Stimulated activated naive CD8-positive, alpha-beta T cell treated with anti-CD3 and anti-CD28 coated beads, Interleukin-15, amount 100 ng/mL, for 72 hours (primary cell): Measurements from ENCODE around the gene ARPP19.
A peak's percentile ranks its signal among the peaks of the same experiment; 100 is the strongest.

Experiments used
- ATAC-seq: fragments of 150-1000 bp; cut with Tn5 transposase; 2 replicates; pipeline ENCODE4 v1.10.0; 2021; ENCODE audit warnings: mild to moderate bottlenecking, moderate library complexity
- DNase-seq, 2 donors: peaks; one replicate each; pipeline ENCODE4 v3.0.0; 2021 to 2022
- H3K27ac Mint-ChIP-seq, 2 donors: one replicate each; pipeline ENCODE4 v1.8.0; 2022; ENCODE audit warnings: mild to moderate bottlenecking in 2 of 2, mixed read lengths in 2 of 2, moderate library complexity in 2 of 2
- H3K27me3 Mint-ChIP-seq: one replicate; pipeline ENCODE4 v1.8.0; 2022; ENCODE audit warnings: mixed read lengths
- H3K4me1 Mint-ChIP-seq: one replicate; pipeline ENCODE4 v1.8.0; 2022; ENCODE audit warnings: mild to moderate bottlenecking, mixed read lengths
- H3K4me3 Mint-ChIP-seq, 2 donors: one replicate each; pipeline ENCODE4 v1.8.0; 2022; ENCODE audit warnings: mild to moderate bottlenecking in 2 of 2, mixed read lengths in 2 of 2, moderate library complexity in 1 of 2
- H3K9me3 Mint-ChIP-seq, 2 donors: one replicate each; pipeline ENCODE4 v1.8.0; 2022; ENCODE audit warnings: mixed read lengths in 2 of 2

ARPP19 gene

GRCh38 chr15:52505151-52505550, 63.7 kb downstream of the ARPP19 start:
- no peaks in the 10 kb centered on the region for H3K27me3 Mint-ChIP-seq
- no peak overlapping the region for H3K27ac Mint-ChIP-seq
- no peak overlapping the region for H3K4me3 Mint-ChIP-seq
- no peak for DNase-seq
- no peaks in the 10 kb centered on the region for H3K9me3 Mint-ChIP-seq
- no peak for ATAC-seq
- peaks cover 29% of the 10 kb centered on the region for H3K4me1 Mint-ChIP-seq

- ATAC-seq: no peak
- H3K4me3 Mint-ChIP-seq: peak overlapping the region; percentile 16 to 48
- H3K9me3 Mint-ChIP-seq: no peaks in the 10 kb centered on the region
- H3K4me1 Mint-ChIP-seq: peaks cover 29% of the 10 kb centered on the region
- H3K27me3 Mint-ChIP-seq: no peaks in the 10 kb centered on the region
- DNase-seq: no peak
- peak overlapping the region; percentile 14 to 15 for H3K27ac Mint-ChIP-seq
Observed at GRCh38 chr15:52503788-52504496, 64.9 kb downstream of the ARPP19 start.

DNA sequence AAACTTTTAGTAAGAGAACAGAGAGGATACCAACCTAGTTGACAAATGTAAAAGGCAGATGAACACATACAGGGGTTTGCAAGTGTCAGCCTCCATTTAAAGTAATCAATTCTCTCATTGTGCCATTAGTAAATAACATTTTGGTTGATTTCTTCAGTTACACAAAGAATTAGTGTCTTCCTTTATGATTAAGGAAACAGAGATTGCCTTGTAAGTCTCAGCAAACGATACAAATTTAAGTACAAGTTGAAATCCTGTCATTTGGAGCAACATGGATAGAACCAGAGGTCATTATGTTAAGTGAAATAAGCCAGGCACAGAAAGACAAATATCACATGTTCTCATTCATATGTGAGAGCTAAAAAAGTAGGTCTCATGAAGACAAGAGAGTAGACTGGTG, 66.2 kb downstream of the ARPP19 start:
- Mint-ChIP-seq H3K4me1 (peaks cover 23% of the 10 kb centered on the region), H3K27ac (peak overlapping the region in 1 of 2 donors; percentile 4), H3K9me3 (no peaks in the 10 kb centered on the region), H3K27me3 (no peaks in the 10 kb centered on the region), H3K4me3 (no peak overlapping the region)
- no peak for ATAC-seq
- DNase-seq: no peak

DNA sequence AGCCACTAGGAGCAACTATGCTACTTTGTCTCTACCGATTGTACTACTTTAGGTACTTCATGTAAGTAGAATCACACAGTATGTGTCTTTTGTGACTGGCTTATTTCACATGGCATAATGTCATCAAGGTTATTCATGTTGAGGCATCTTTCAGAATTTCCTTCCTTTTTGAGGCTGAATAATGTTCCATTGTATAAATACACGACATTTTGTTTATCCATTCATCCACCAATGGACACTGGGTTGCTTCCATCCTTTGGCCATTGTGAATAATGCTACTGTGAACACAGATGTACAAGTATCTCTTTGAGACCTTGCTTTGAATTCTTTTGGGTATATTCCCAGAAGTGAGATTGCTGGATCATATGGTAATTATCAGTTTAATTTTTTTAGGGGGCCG, 69.3 kb downstream of the ARPP19 start:
- DNase-seq (no peak), ATAC-seq (no peak)
- Mint-ChIP-seq H3K4me3 (no peak overlapping the region), H3K4me1 (peaks cover 25% of the 10 kb centered on the region), H3K9me3 (no peaks in the 10 kb centered on the region), H3K27me3 (no peaks in the 10 kb centered on the region), H3K27ac (no peak overlapping the region)

DNA sequence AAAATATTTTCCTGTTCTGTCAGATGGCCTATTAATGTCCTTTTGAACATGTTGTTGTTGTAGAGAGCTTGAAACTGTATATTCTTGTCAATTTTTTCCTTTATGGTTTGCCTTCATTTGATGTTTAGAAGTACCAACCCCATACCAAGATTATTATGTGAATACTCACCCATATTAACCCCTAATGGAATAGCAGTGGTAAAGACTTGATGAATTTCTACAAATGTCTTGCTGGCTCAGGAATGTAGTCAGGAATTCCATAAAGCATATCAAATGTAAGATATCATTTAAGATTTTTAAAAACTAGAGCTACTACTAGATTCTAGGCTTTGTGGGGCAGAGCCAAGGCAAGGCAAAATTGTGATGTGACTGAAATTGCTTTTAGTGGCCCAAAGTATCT, 70.1 kb downstream of the ARPP19 start:
- ATAC-seq (no peak), DNase-seq (no peak)
- H3K4me1 Mint-ChIP-seq: peaks cover 17% of the 10 kb centered on the region
- H3K27ac Mint-ChIP-seq: no peak overlapping the region
- no peaks in the 10 kb centered on the region for H3K9me3 Mint-ChIP-seq
- H3K4me3 Mint-ChIP-seq: no peak overlapping the region
- no peaks in the 10 kb centered on the region for H3K27me3 Mint-ChIP-seq
